ENCODE measurements around the gene P2RX1.

The P2RX1 gene

GRCh38 chr17:3885271-3885670 lies 31.0 kb downstream of the P2RX1 start:
- Histone ChIP-seq H3K27me3 (ENCODE audit: control insufficient read depth, insufficient read depth, low read length) (no peaks in the 10 kb centered on the region), H3K27ac (ENCODE audit: low read depth, low read length) (no peak overlapping the region), H3K4me3 (ENCODE audit: low read depth, low read length) (no peak overlapping the region), H3K9me3 (ENCODE audit: control insufficient read depth, insufficient read depth, low read length) (no peaks in the 10 kb centered on the region), H3K36me3 (ENCODE audit: control insufficient read depth, insufficient read depth, low read length) (peaks cover 26% of the 10 kb centered on the region), H3K4me1 (ENCODE audit: control insufficient read depth, insufficient read depth, low read length) (peaks cover 11% of the 10 kb centered on the region), H3K9ac (ENCODE audit: low read depth, low read length) (no peak overlapping the region)

DNA sequence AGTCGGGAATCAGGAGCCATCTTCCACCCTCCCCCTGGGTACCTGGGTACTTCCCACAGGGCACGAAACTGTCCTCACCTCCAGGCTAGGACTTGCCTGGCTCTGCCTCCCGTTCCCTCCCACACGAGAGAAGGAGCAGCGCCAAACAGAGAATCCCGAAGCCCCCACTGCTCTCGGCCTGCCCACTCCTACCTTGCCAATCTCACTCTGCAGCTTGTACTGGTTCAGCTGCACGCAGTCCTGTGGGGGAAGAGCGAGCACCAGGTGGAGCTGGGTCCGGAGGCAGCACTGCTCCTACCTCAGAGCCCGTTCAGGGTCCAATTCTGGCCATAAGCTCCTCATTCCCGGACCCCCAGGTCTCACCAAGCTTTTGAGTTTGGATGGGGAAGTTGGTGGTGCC lies 32.1 kb downstream of the P2RX1 start:
- no peaks in the 10 kb centered on the region for H3K27me3 ChIP-seq (ENCODE audit: control insufficient read depth, insufficient read depth, low read length)
- no peak overlapping the region for H3K4me3 ChIP-seq (ENCODE audit: low read depth, low read length)
- peaks cover 11% of the 10 kb centered on the region for H3K4me1 ChIP-seq (ENCODE audit: control insufficient read depth, insufficient read depth, low read length)
- no peak overlapping the region for H3K9ac ChIP-seq (ENCODE audit: low read depth, low read length)
- peaks cover 26% of the 10 kb centered on the region for H3K36me3 ChIP-seq (ENCODE audit: control insufficient read depth, insufficient read depth, low read length)
- no peak overlapping the region for H3K27ac ChIP-seq (ENCODE audit: low read depth, low read length)
- no peaks in the 10 kb centered on the region for H3K9me3 ChIP-seq (ENCODE audit: control insufficient read depth, insufficient read depth, low read length)

DNA sequence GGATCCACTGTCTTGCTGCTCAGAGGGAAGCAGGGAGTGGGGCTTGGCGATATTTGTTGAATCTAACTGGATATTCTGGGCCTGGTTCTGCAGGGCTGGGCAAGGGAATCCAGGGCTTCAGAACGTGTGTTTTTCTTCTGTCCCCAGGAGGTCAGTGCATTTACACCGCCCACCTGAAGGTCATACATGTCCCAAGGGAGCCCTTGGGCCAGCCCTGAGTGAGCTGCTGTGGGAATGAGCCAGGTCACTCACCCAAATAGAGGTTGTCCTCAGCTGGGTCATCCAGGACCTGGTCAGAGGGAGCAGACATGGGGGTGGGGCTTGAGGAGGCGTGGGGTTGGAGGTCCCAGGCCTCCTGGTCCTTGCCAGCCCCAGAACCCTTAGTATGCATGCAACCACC lies 34.0 kb downstream of the P2RX1 start:
- Histone ChIP-seq H3K36me3 (ENCODE audit: control insufficient read depth, insufficient read depth, low read length) (peaks cover 29% of the 10 kb centered on the region), H3K9me3 (ENCODE audit: control insufficient read depth, insufficient read depth, low read length) (no peaks in the 10 kb centered on the region), H3K27ac (ENCODE audit: low read depth, low read length) (no peak overlapping the region), H3K4me3 (ENCODE audit: low read depth, low read length) (no peak overlapping the region), H3K9ac (ENCODE audit: low read depth, low read length) (no peak overlapping the region), H3K27me3 (ENCODE audit: control insufficient read depth, insufficient read depth, low read length) (no peaks in the 10 kb centered on the region), H3K4me1 (ENCODE audit: control insufficient read depth, insufficient read depth, low read length) (no peaks in the 10 kb centered on the region)

- no peak overlapping the region for H3K27ac ChIP-seq (ENCODE audit: low read depth, low read length)
- no peaks in the 10 kb centered on the region for H3K4me1 ChIP-seq (ENCODE audit: control insufficient read depth, insufficient read depth, low read length)
- H3K4me3 ChIP-seq (ENCODE audit: low read depth, low read length): no peak overlapping the region
- H3K27me3 ChIP-seq (ENCODE audit: control insufficient read depth, insufficient read depth, low read length): no peaks in the 10 kb centered on the region
- H3K36me3 ChIP-seq (ENCODE audit: control insufficient read depth, insufficient read depth, low read length): peaks cover 37% of the 10 kb centered on the region
- H3K9ac ChIP-seq (ENCODE audit: low read depth, low read length): no peak overlapping the region
- H3K9me3 ChIP-seq (ENCODE audit: control insufficient read depth, insufficient read depth, low read length): no peaks in the 10 kb centered on the region
Observed at GRCh38 chr17:3880983-3881382, 35.3 kb downstream of the P2RX1 start.

- no peaks in the 10 kb centered on the region for H3K9me3 ChIP-seq (ENCODE audit: control insufficient read depth, insufficient read depth, low read length)
Observed at GRCh38 chr17:3879591-3880417, 36.5 kb downstream of the P2RX1 start.

DNA sequence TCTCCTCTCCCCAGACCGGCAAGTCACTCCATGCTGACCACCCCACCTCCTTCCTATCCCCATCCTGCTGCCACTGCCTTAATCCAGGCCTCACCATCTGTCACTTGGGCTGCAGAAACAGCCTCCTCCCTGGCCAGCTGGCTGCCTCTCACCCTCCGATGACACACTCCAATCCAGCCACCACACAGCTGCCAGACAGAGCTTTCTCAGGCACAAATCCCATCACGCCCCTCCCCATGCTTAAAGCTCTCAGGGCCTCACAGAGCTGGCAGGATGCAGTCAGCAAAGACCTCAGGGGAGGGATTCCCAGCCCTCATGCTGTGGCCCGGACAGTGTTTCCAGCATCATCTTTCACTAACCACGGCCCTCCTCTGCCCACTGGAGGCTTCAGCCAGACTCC lies 37.1 kb downstream of the P2RX1 start:
- peaks cover 34% of the 10 kb centered on the region for H3K36me3 ChIP-seq (ENCODE audit: control insufficient read depth, insufficient read depth, low read length)

More at GRCh38 chr17:3879591-3880417, 36.5 kb downstream of the P2RX1 start:
- Histone ChIP-seq H3K4me3 (ENCODE audit: low read depth, low read length) (no peak overlapping the region), H3K4me1 (ENCODE audit: control insufficient read depth, insufficient read depth, low read length) (no peaks in the 10 kb centered on the region), H3K36me3 (ENCODE audit: control insufficient read depth, insufficient read depth, low read length) (peaks cover 39% of the 10 kb centered on the region), H3K9ac (ENCODE audit: low read depth, low read length) (no peak overlapping the region), H3K27ac (ENCODE audit: low read depth, low read length) (no peak overlapping the region), H3K27me3 (ENCODE audit: control insufficient read depth, insufficient read depth, low read length) (no peaks in the 10 kb centered on the region)

DNA sequence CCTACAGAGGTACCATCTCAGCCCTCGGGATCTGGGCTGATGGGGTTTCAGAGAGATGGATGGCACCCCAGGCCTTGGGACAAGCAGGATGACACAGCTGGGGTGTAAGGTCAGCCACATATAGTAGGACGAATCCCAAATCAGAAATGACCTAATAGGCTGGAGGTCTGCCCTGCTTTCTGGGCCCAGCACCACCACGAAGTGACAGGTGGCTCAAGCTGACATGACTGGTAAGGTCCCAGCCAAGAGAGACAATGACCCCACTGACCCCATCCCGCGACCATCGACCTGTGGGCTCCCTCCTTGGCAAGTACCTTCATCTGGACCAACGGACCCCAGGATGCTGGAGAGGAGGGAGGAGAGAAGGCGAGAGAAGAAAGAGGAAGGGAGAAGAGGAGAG lies 39.0 kb downstream of the P2RX1 start:
- Histone ChIP-seq H3K9ac (ENCODE audit: low read depth, low read length) (no peak overlapping the region), H3K36me3 (ENCODE audit: control insufficient read depth, insufficient read depth, low read length) (peaks cover 36% of the 10 kb centered on the region), H3K4me3 (ENCODE audit: low read depth, low read length) (no peak overlapping the region), H3K4me1 (ENCODE audit: control insufficient read depth, insufficient read depth, low read length) (no peaks in the 10 kb centered on the region), H3K27ac (ENCODE audit: low read depth, low read length) (no peak overlapping the region), H3K9me3 (ENCODE audit: control insufficient read depth, insufficient read depth, low read length) (no peaks in the 10 kb centered on the region), H3K27me3 (ENCODE audit: control insufficient read depth, insufficient read depth, low read length) (no peaks in the 10 kb centered on the region)

More for the DNA sequence above, 37.1 kb downstream of the P2RX1 start:
- Histone ChIP-seq H3K27ac (ENCODE audit: low read depth, low read length) (no peak overlapping the region), H3K4me3 (ENCODE audit: low read depth, low read length) (no peak overlapping the region), H3K9ac (ENCODE audit: low read depth, low read length) (no peak overlapping the region), H3K27me3 (ENCODE audit: control insufficient read depth, insufficient read depth, low read length) (no peaks in the 10 kb centered on the region), H3K9me3 (ENCODE audit: control insufficient read depth, insufficient read depth, low read length) (no peaks in the 10 kb centered on the region), H3K4me1 (ENCODE audit: control insufficient read depth, insufficient read depth, low read length) (no peaks in the 10 kb centered on the region)

DNA sequence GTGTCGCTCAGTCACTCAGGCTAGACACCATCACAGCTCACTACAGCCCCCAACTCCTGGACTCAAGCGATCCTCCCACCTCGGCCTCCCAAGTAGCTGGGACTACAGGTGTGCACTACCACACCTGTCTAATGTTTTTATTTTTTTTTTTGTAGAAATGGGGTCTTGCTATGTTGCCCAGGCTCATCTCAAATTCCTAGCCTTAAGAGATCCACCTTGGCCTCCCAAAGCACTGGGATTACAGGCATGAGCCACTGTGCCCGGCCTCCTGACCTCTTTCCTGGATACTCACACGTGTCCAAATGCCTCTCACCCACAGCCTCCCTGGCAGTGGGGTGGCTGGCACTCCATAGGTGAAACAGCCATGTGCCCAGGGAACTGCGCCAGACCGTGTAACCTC lies 40.9 kb downstream of the P2RX1 start:
- Histone ChIP-seq H3K4me3 (ENCODE audit: low read depth, low read length) (no peak overlapping the region), H3K4me1 (ENCODE audit: control insufficient read depth, insufficient read depth, low read length) (no peaks in the 10 kb centered on the region), H3K27ac (ENCODE audit: low read depth, low read length) (no peak overlapping the region), H3K9me3 (ENCODE audit: control insufficient read depth, insufficient read depth, low read length) (no peaks in the 10 kb centered on the region), H3K36me3 (ENCODE audit: control insufficient read depth, insufficient read depth, low read length) (peaks cover 41% of the 10 kb centered on the region), H3K27me3 (ENCODE audit: control insufficient read depth, insufficient read depth, low read length) (no peaks in the 10 kb centered on the region), H3K9ac (ENCODE audit: low read depth, low read length) (no peak overlapping the region)

GRCh38 chr17:3873862-3874261 lies 42.4 kb downstream of the P2RX1 start:
- no peaks in the 10 kb centered on the region for H3K4me1 ChIP-seq (ENCODE audit: control insufficient read depth, insufficient read depth, low read length)
- H3K9me3 ChIP-seq (ENCODE audit: control insufficient read depth, insufficient read depth, low read length): no peaks in the 10 kb centered on the region
- H3K27ac ChIP-seq (ENCODE audit: low read depth, low read length): no peak overlapping the region
- no peaks in the 10 kb centered on the region for H3K27me3 ChIP-seq (ENCODE audit: control insufficient read depth, insufficient read depth, low read length)
- no peak overlapping the region for H3K9ac ChIP-seq (ENCODE audit: low read depth, low read length)
- peaks cover 41% of the 10 kb centered on the region for H3K36me3 ChIP-seq (ENCODE audit: control insufficient read depth, insufficient read depth, low read length)
- no peak overlapping the region for H3K4me3 ChIP-seq (ENCODE audit: low read depth, low read length)

DNA sequence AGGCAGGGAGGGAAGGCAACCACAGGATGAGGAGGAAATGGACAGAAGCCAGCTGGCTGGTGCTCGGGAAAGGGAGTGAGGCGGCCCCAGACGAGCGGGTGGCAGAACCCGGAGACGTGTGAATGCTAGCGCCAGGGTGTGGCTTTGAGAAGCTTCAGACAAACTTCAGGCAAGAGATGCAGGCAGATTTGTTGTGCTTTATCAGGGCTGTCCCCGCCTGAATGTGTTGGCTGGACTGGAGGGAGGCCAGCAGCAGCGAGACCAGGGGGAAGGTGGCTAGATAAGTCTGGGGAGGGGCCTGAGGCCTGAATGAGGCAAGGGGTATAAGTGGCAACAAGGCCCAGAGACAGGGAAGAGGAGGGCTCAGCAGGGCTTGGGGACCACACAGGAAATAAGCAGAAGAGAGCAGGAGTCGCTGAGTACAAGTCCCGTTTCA lies 45.4 kb downstream of the P2RX1 start:
- H3K27ac ChIP-seq (ENCODE audit: low read depth, low read length): no peak overlapping the region

GRCh38 chr17:3867606-3868005 lies 48.7 kb downstream of the P2RX1 start:
- H3K4me1 ChIP-seq (ENCODE audit: control insufficient read depth, insufficient read depth, low read length): no peaks in the 10 kb centered on the region
- no peaks in the 10 kb centered on the region for H3K9me3 ChIP-seq (ENCODE audit: control insufficient read depth, insufficient read depth, low read length)
- H3K9ac ChIP-seq (ENCODE audit: low read depth, low read length): no peak overlapping the region

More for the DNA sequence above, 45.4 kb downstream of the P2RX1 start:
- Histone ChIP-seq H3K9me3 (ENCODE audit: control insufficient read depth, insufficient read depth, low read length) (no peaks in the 10 kb centered on the region), H3K9ac (ENCODE audit: low read depth, low read length) (no peak overlapping the region), H3K36me3 (ENCODE audit: control insufficient read depth, insufficient read depth, low read length) (peaks cover 29% of the 10 kb centered on the region), H3K4me3 (ENCODE audit: low read depth, low read length) (no peak overlapping the region), H3K4me1 (ENCODE audit: control insufficient read depth, insufficient read depth, low read length) (no peaks in the 10 kb centered on the region), H3K27me3 (ENCODE audit: control insufficient read depth, insufficient read depth, low read length) (no peaks in the 10 kb centered on the region)

More at GRCh38 chr17:3867606-3868005, 48.7 kb downstream of the P2RX1 start:
- Histone ChIP-seq H3K27ac (ENCODE audit: low read depth, low read length) (no peak overlapping the region), H3K4me3 (ENCODE audit: low read depth, low read length) (no peak overlapping the region), H3K36me3 (ENCODE audit: control insufficient read depth, insufficient read depth, low read length) (peaks cover 9% of the 10 kb centered on the region), H3K27me3 (ENCODE audit: control insufficient read depth, insufficient read depth, low read length) (no peaks in the 10 kb centered on the region)
